ENCODE measurements around the gene SLC5A2. TPM values are rescaled to one million over a fixed set of nuclear protein-coding genes. Genes with fewer than 3 reads are reported as not detected.

SLC5A2 gene
- total RNA-seq, 1 experiment from 2014 or later = 1.6 TPM

DNA sequence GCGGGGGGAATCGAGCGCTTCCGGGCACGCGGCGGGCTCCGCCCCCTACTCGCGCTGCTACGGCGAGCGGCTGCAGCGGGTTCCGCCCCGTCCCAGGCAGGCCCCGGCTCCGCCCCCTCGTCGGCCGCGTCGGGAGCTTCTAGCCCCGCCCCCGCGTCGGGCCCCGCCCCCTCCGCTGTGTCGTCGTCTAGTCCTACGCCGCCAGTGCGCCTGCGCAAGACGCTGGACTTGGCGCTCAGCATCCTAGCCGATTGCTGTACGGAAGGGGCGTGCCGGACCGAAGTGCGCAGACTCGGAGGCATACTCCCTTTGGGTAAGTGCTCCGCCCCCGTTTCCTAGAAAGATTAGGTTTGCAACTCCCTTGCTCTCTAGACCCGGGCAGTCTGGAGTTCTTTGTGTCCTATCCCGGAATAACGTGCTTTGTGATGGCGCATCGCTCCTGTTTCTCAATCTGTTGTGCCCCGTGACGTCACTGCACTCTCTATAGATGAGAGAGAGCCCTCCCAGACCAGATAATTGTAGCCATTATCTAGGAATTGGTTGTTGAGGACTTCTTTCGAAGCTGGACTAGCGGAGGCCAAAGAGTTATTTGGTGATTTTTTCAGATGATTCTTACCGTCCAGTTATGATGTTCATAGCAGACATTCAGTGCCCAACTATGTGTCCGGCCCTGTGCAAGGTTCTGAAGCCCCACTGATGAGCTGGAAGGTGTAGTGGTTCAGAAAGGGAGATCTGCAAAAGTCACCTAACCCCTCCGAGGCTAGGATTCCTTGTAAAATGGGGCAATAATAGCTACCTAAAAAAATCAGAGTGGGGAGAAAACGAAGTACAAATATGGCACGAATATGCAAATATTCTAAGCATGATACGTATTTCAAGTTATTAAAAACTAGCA lies 23.0 kb upstream of the SLC5A2 start:
- Mint-ChIP-seq H3K4me1 (ENCODE audit: low read depth, unreplicated experiment) (peaks cover 18% of the 10 kb centered on the region), H3K9me3 (ENCODE audit: low read depth, unreplicated experiment) (no peaks in the 10 kb centered on the region), H3K27me3 (ENCODE audit: unreplicated experiment) (no peaks in the 10 kb centered on the region), H3K4me3 (ENCODE audit: low read depth, unreplicated experiment) (peak overlapping the region; percentile 86), H3K27ac (ENCODE audit: unreplicated experiment) (peak overlapping the region; percentile 93), H3K36me3 (ENCODE audit: insufficient read depth, unreplicated experiment) (peaks cover 49% of the 10 kb centered on the region)
- CTCF ChIA-PET = interaction anchor here (0.8 to 3.6 kb wide), 13 partner anchors 12 to 474 kb away, joined by 3 to 24 read pairs (median 3); partner anchors contain the start of genes HSD3B7, RUSF1, TGFB1I1 and ZNF267
- TF ChIP-seq, protein P1, sequence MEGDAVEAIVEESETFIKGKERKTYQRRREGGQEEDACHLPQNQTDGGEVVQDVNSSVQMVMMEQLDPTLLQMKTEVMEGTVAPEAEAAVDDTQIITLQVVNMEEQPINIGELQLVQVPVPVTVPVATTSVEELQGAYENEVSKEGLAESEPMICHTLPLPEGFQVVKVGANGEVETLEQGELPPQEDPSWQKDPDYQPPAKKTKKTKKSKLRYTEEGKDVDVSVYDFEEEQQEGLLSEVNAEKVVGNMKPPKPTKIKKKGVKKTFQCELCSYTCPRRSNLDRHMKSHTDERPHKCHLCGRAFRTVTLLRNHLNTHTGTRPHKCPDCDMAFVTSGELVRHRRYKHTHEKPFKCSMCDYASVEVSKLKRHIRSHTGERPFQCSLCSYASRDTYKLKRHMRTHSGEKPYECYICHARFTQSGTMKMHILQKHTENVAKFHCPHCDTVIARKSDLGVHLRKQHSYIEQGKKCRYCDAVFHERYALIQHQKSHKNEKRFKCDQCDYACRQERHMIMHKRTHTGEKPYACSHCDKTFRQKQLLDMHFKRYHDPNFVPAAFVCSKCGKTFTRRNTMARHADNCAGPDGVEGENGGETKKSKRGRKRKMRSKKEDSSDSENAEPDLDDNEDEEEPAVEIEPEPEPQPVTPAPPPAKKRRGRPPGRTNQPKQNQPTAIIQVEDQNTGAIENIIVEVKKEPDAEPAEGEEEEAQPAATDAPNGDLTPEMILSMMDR (IDR thresholded peaks at IDR 0.05; ENCODE audit: unreplicated experiment) = no peak
- DNase-seq = peak; percentile 100
- no TSS peak for BruUV-seq (replicated peaks)
- intact Hi-C loops (cut with micrococcal nuclease; ENCODE audit: unreplicated experiment) = loop anchor here (2.0 to 10.0 kb wide), 3 partner anchors 17 to 235 kb away; partner anchors contain the start of gene RUSF1

DNA sequence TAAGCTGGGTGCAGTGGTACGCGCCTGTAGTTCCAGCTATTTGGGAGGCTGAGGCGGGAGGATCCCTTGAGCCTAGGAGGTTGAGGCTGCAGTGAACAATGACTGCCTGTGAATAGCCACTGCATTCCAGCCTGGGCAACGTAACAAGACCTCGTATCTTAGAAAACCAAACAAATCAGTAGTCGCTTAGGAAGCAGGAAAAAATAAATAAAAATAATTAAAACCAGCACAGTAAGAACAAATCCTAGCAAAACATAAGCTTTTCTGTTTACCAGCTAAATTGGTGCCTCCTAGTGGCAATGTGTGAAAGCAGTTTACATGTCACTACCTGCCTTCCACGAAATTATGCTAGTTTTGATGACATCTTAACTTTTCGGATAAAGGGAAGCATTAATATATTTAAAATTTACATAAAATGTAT lies 22.3 kb upstream of the SLC5A2 start:
- no peaks in the 10 kb centered on the region for H3K9me3 Mint-ChIP-seq (ENCODE audit: low read depth, unreplicated experiment)
- intact Hi-C loops (cut with micrococcal nuclease; ENCODE audit: unreplicated experiment) = loop anchor here (2.0 kb wide), 1 partner anchor 16 kb away; no protein-coding TSS in a partner anchor
- H3K36me3 Mint-ChIP-seq (ENCODE audit: insufficient read depth, unreplicated experiment) = peaks cover 49% of the 10 kb centered on the region
- peak overlapping the region; percentile 86 for H3K4me3 Mint-ChIP-seq (ENCODE audit: low read depth, unreplicated experiment)
- H3K4me1 Mint-ChIP-seq (ENCODE audit: low read depth, unreplicated experiment) = peaks cover 18% of the 10 kb centered on the region
- DNase-seq = no peak
- BruUV-seq (replicated peaks) = TSS peak; percentile 69
- H3K27ac Mint-ChIP-seq (ENCODE audit: unreplicated experiment) = peak overlapping the region; percentile 93
- CTCF ChIA-PET = interaction anchor here (0.5 to 3.6 kb wide), 9 partner anchors 10 to 475 kb away, joined by 3 to 24 read pairs (median 4); partner anchors contain the start of genes HSD3B7, RUSF1, TGFB1I1 and ZNF267
- TF ChIP-seq, protein P1 (IDR thresholded peaks at IDR 0.05; ENCODE audit: unreplicated experiment) = peak; percentile 66
- no peaks in the 10 kb centered on the region for H3K27me3 Mint-ChIP-seq (ENCODE audit: unreplicated experiment)

DNA sequence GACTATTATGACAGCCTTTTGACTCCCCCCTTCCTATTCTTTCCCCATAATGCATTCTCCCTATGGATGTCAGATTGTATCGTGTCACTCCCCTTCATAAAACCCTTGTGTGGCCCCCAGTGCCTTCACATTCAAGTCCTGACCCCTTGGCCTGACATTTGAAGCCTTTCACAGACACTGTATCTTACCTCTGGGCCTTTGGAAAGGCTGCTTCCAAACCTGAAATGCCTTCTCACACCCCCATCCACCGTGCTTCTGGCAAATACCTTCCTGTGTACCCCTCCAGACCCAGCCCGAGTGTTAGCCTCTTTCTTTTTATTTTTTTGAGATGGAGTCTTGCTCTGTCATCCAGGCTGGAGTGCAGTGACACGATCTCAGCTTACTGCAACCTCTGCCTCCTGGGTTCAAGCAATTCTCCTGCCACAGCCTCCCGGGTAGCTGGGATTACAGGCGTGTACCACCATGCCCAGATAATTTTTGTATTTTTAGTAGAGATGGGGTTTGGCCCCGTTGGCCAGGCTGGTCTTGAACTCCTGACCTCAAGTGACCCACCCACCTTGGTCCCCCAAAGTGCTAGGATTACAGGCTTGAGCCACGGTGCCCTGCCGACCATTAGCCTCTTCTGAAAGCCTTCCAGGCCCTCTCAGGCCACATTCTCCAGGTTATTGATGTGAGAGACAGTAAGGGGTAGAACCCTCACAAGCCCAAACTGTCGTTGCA lies 21.6 kb upstream of the SLC5A2 start:
- BruUV-seq (replicated peaks) = no TSS peak
- no peak for DNase-seq
- intact Hi-C loops (cut with micrococcal nuclease; ENCODE audit: unreplicated experiment) = loop anchor here (2.0 kb wide), 1 partner anchor 15 kb away; no protein-coding TSS in a partner anchor
- H3K27ac Mint-ChIP-seq (ENCODE audit: unreplicated experiment) = peak overlapping the region; percentile 2
- peaks cover 18% of the 10 kb centered on the region for H3K4me1 Mint-ChIP-seq (ENCODE audit: low read depth, unreplicated experiment)
- H3K27me3 Mint-ChIP-seq (ENCODE audit: unreplicated experiment) = no peaks in the 10 kb centered on the region
- CTCF ChIA-PET = interaction anchor here (0.5 to 3.6 kb wide), 8 partner anchors 10 to 476 kb away, joined by 3 to 24 read pairs (median 4); partner anchors contain the start of genes HSD3B7, RUSF1, TGFB1I1 and ZNF843
- no peak overlapping the region for H3K4me3 Mint-ChIP-seq (ENCODE audit: low read depth, unreplicated experiment)
- peaks cover 48% of the 10 kb centered on the region for H3K36me3 Mint-ChIP-seq (ENCODE audit: insufficient read depth, unreplicated experiment)
- TF ChIP-seq, protein P1 (IDR thresholded peaks at IDR 0.05; ENCODE audit: unreplicated experiment) = no peak
- no peaks in the 10 kb centered on the region for H3K9me3 Mint-ChIP-seq (ENCODE audit: low read depth, unreplicated experiment)
